Measurements from ENCODE around the gene RALGPS1. TPM values are rescaled to one million over a fixed set of nuclear protein-coding genes. Genes with fewer than 3 reads are reported as not detected.

RALGPS1 gene
- total RNA-seq, 4 donors from 2014 or later = 27.3 to 42.1 (median 39.1) TPM

GRCh38 chr9:127039492-127039891, 124.9 kb downstream of the RALGPS1 start:
- intact Hi-C loops (cut with DNase I) = no loop called here
- 92 to 97% methylated on average over 2 of the region's 2 CpGs for WGBS, 2 donors
- DNase-seq = no peak
- H3K27ac ChIP-seq = no peak overlapping the region
- TF ChIP-seq CTCF (IDR thresholded peaks at IDR 0.05) = no peak
- no peak for TF ChIP-seq POLR2A (IDR thresholded peaks at IDR 0.05)
- H3K27me3 ChIP-seq = no peaks in the 10 kb centered on the region
- no peak overlapping the region for H3K4me3 ChIP-seq (replicated peaks in 1 of 3)
- H3K9me3 ChIP-seq = no peaks in the 10 kb centered on the region
- H3K36me3 ChIP-seq = no peaks in the 10 kb centered on the region
- H3K4me1 ChIP-seq = peaks cover 10 to 21% of the 10 kb centered on the region in 2 donors

DNA sequence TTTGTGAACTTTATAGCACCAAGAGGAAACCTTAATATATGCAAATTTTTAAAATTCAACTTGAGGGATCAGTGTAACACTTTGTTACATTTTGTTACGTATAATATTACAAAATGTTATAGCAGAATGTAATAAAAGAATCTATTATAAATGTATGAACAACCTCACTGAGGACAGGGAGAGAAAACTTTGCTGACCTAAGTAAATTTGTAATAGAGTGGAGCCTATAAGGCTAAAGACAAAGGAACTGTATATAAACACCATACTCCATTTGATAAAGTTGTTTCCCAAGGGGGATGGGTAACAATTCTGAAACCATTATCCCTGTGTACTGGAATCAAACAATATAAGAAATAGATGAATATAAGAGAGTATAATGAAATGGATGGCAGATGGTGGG, 130.6 kb downstream of the RALGPS1 start:
- Histone ChIP-seq H3K9me3 (no peaks in the 10 kb centered on the region), H3K4me3 (replicated peaks in 1 of 3) (no peak overlapping the region), H3K27me3 (no peaks in the 10 kb centered on the region), H3K27ac (no peak overlapping the region), H3K36me3 (no peaks in the 10 kb centered on the region), H3K4me1 (peaks cover 0 to 19% of the 10 kb centered on the region in 2 donors)
- no peak for DNase-seq
- intact Hi-C loops (cut with DNase I) = no loop called here
- 96 to 98% methylated on average over 1 of the region's 1 CpG for WGBS, 2 donors
- TF ChIP-seq POLR2A (IDR thresholded peaks at IDR 0.05) (no peak), CTCF (IDR thresholded peaks at IDR 0.05) (no peak)

- Histone ChIP-seq H3K4me1 (peaks cover 0 to 19% of the 10 kb centered on the region in 2 donors), H3K4me3 (replicated peaks in 1 of 3) (no peak overlapping the region), H3K36me3 (no peaks in the 10 kb centered on the region), H3K27ac (peak overlapping the region in 1 of 3 donors; percentile 30), H3K27me3 (no peaks in the 10 kb centered on the region), H3K9me3 (no peaks in the 10 kb centered on the region)
- DNase-seq = no peak
- WGBS, 2 donors = 94 to 99% methylated on average over 3 of the region's 3 CpGs
- intact Hi-C loops (cut with DNase I) = no loop called here
- TF ChIP-seq CTCF (IDR thresholded peaks at IDR 0.05) = no peak
- no peak for TF ChIP-seq POLR2A (IDR thresholded peaks at IDR 0.05)
These were observed 133.4 kb downstream of the RALGPS1 start for GRCh38 chr9:127047971-127048370.

- intact Hi-C loops (cut with DNase I) = no loop called here
- peak overlapping the region in 2 of 3 donors; percentile 15 to 30 for H3K27ac ChIP-seq
- H3K27me3 ChIP-seq = no peaks in the 10 kb centered on the region
- TF ChIP-seq CTCF (IDR thresholded peaks at IDR 0.05) (peak in 4 of 6 experiments; percentile 24 to 43 (median 34)), POLR2A (IDR thresholded peaks at IDR 0.05) (no peak)
- DNase-seq = peak; percentile 30 to 34
- H3K4me3 ChIP-seq (replicated peaks in 1 of 3) = no peak overlapping the region
- H3K9me3 ChIP-seq = no peaks in the 10 kb centered on the region
- no peaks in the 10 kb centered on the region for H3K36me3 ChIP-seq
- H3K4me1 ChIP-seq = peaks cover 0 to 25% of the 10 kb centered on the region in 2 donors
- 54 to 61% methylated on average over 4 of the region's 4 CpGs for whole genome bisulfite sequencing, 2 donors
These were observed 134.5 kb downstream of the RALGPS1 start for GRCh38 chr9:127049044-127049443.

DNA sequence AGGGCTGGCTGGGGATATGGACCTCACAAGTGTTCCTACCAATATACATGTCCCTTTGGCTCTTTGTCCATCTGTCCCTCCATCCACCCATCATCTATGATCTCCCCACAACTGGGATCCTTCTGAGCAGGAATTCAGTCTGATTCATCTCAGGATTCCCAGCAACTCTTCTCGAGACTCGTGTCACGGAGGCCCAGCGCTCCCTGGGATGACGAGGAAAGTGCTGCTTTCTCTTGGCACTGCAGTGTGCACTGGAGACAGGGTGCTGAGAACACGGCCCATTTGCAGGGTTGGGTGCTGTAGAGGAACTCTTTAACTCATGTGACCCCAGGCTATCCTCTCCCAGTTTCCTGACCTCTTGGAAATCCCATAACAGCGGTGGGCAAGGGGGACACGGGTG, 135.0 kb downstream of the RALGPS1 start:
- Histone ChIP-seq H3K9me3 (no peaks in the 10 kb centered on the region), H3K27me3 (no peaks in the 10 kb centered on the region), H3K4me1 (peaks cover 0 to 26% of the 10 kb centered on the region in 2 donors), H3K27ac (no peak overlapping the region), H3K36me3 (no peaks in the 10 kb centered on the region), H3K4me3 (replicated peaks in 1 of 3) (no peak overlapping the region)
- intact Hi-C loops (cut with DNase I) = no loop called here
- no peak for TF ChIP-seq CTCF (IDR thresholded peaks at IDR 0.05)
- no peak for TF ChIP-seq POLR2A (IDR thresholded peaks at IDR 0.05)
- DNase-seq = no peak
- 89 to 93% methylated on average over 8 of the region's 8 CpGs for WGBS, 2 donors
